Measurements from ENCODE around the gene GARIN5B. TPM values are rescaled to one million over a fixed set of nuclear protein-coding genes. Genes with fewer than 3 reads are reported as not detected.

The GARIN5B gene
- total RNA-seq, 1 donor from 2014 or later, result not detected

DNA sequence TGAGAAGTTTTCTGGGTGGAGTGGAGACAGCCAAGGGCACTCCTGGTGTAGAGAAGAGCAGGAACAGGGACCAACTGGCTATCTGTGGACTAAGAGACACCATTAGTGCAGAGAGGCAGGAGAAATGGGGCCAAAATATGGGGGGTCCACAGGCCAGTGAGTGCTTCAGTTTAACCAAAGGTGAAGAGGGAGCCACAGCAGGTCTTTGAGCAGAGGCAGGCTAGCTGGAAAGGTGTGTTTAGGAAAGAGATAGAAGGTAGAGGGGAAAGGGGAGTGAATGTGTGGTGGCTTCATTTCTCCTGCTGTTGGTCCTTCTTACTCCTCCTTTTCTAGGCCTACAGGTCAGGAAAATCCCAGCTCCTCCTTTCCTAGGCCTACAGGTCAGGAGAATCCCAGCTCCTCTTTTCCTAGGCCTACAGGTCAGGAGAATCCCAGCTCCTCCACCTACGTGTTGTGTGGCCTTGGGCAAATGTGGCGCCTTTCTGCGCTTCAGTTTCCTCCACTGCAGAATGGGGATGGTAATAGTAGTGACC lies 19.5 kb upstream of the GARIN5B start:
- no peaks in the 10 kb centered on the region for H3K9me3 Mint-ChIP-seq (ENCODE audit: low read depth)
- H3K4me1 Mint-ChIP-seq (ENCODE audit: low read depth), result peaks cover 18% of the 10 kb centered on the region
- peaks cover 20% of the 10 kb centered on the region for H3K27me3 Mint-ChIP-seq
- DNase-seq (ENCODE audit: low spot score, unreplicated experiment), result no peak
- TF ChIP-seq, protein P1, sequence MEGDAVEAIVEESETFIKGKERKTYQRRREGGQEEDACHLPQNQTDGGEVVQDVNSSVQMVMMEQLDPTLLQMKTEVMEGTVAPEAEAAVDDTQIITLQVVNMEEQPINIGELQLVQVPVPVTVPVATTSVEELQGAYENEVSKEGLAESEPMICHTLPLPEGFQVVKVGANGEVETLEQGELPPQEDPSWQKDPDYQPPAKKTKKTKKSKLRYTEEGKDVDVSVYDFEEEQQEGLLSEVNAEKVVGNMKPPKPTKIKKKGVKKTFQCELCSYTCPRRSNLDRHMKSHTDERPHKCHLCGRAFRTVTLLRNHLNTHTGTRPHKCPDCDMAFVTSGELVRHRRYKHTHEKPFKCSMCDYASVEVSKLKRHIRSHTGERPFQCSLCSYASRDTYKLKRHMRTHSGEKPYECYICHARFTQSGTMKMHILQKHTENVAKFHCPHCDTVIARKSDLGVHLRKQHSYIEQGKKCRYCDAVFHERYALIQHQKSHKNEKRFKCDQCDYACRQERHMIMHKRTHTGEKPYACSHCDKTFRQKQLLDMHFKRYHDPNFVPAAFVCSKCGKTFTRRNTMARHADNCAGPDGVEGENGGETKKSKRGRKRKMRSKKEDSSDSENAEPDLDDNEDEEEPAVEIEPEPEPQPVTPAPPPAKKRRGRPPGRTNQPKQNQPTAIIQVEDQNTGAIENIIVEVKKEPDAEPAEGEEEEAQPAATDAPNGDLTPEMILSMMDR (IDR thresholded peaks at IDR 0.05; ENCODE audit: unreplicated experiment), result no peak
- no peak overlapping the region for H3K27ac Mint-ChIP-seq
- H3K36me3 Mint-ChIP-seq (ENCODE audit: insufficient read depth), result peaks cover 4% of the 10 kb centered on the region
- H3K4me3 Mint-ChIP-seq (ENCODE audit: low read depth), result peak overlapping the region; percentile 76

- TF ChIP-seq, protein P1 (IDR thresholded peaks at IDR 0.05; ENCODE audit: unreplicated experiment), result no peak
- no peak for DNase-seq (ENCODE audit: low spot score, unreplicated experiment)
- Mint-ChIP-seq H3K9me3 (ENCODE audit: low read depth) (no peaks in the 10 kb centered on the region), H3K27ac (no peak overlapping the region), H3K27me3 (peaks cover 20% of the 10 kb centered on the region), H3K36me3 (ENCODE audit: insufficient read depth) (peaks cover 4% of the 10 kb centered on the region), H3K4me3 (ENCODE audit: low read depth) (peak overlapping the region; percentile 76), H3K4me1 (ENCODE audit: low read depth) (peaks cover 15% of the 10 kb centered on the region)
Observed at GRCh38 chr19:55382013-55382412, 19.0 kb upstream of the GARIN5B start.

GRCh38 chr19:55379174-55379573 lies 16.1 kb upstream of the GARIN5B start:
- peaks cover 2% of the 10 kb centered on the region for H3K36me3 Mint-ChIP-seq (ENCODE audit: insufficient read depth)
- no peak overlapping the region for H3K4me3 Mint-ChIP-seq (ENCODE audit: low read depth)
- DNase-seq (ENCODE audit: low spot score, unreplicated experiment), result no peak
- peaks cover 24% of the 10 kb centered on the region for H3K27me3 Mint-ChIP-seq
- no peak overlapping the region for H3K27ac Mint-ChIP-seq
- no peaks in the 10 kb centered on the region for H3K9me3 Mint-ChIP-seq (ENCODE audit: low read depth)
- peaks cover 7% of the 10 kb centered on the region for H3K4me1 Mint-ChIP-seq (ENCODE audit: low read depth)
- TF ChIP-seq, protein P1 (IDR thresholded peaks at IDR 0.05; ENCODE audit: unreplicated experiment), result no peak

DNA sequence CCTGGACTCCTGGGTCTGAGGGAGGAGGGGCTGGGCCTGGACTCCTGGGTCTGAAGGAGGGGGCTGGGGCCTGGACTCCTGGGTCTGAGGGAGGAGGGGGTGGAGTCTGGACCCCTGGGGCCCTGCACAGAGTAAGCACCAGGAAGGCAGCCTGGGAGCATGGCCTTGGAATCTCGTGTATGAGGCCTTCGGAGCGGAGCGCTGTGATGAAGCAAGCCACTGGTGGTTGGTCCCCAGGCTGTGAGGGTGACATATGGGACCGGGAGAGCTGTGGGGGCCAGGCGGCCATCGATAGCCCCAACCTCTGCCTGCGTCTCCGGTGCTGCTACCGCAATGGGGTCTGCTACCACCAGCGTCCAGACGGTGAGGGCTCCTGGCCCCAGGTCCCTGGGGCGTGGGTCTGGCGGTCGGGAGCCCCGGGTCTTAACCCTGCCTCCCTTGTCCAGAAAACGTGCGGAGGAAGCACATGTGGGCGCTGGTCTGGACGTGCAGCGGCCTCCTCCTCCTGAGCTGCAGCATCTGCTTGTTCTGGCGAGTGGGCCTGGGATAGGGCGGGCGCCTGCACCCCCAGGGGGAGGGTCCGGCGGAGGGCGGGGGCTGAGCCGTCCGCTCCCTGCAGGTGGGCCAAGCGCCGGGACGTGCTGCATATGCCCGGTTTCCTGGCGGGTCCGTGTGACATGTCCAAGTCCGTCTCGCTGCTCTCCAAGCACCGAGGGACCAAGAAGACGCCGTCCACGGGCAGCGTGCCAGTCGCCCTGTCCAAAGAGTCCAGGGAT lies 14.5 kb upstream of the GARIN5B start:
- H3K36me3 Mint-ChIP-seq (ENCODE audit: insufficient read depth), result peaks cover 2% of the 10 kb centered on the region

GRCh38 chr19:55376241-55376933 lies 13.3 kb upstream of the GARIN5B start, which contains the start of gene TMEM190:
TSS of gene TMEM190 (plus strand) at chr19:55376826. CDS start at chr19:55376854, 28 bp downstream.
- Mint-ChIP-seq H3K27ac (peak within 1 kb of the TSS; percentile 77), H3K4me3 (ENCODE audit: low read depth) (no peak within 1 kb of the TSS), H3K27me3 (peaks cover 32% of the 10 kb centered on the region), H3K9me3 (ENCODE audit: low read depth) (no peaks in the 10 kb centered on the region), H3K36me3 (ENCODE audit: insufficient read depth) (peaks cover under 1% of the 10 kb centered on the region), H3K4me1 (ENCODE audit: low read depth) (peaks cover 13% of the 10 kb centered on the region)
- TF ChIP-seq, protein P1 (IDR thresholded peaks at IDR 0.05; ENCODE audit: unreplicated experiment), result no peak
- no peak for DNase-seq (ENCODE audit: low spot score, unreplicated experiment)

More for the DNA sequence above, 14.5 kb upstream of the GARIN5B start:
- peaks cover 12% of the 10 kb centered on the region for H3K4me1 Mint-ChIP-seq (ENCODE audit: low read depth)
- DNase-seq (ENCODE audit: low spot score, unreplicated experiment), result no peak
- H3K9me3 Mint-ChIP-seq (ENCODE audit: low read depth), result no peaks in the 10 kb centered on the region
- peaks cover 29% of the 10 kb centered on the region for H3K27me3 Mint-ChIP-seq
- no peak overlapping the region for H3K27ac Mint-ChIP-seq
- no peak overlapping the region for H3K4me3 Mint-ChIP-seq (ENCODE audit: low read depth)
- TF ChIP-seq, protein P1 (IDR thresholded peaks at IDR 0.05; ENCODE audit: unreplicated experiment), result no peak

Measured in progenitor cell of endocrine pancreas (in vitro differentiated cells).